PC-9 (cell line): Measurements from ENCODE around the gene SARNP.

Source experiments
- CTCF ChIP-seq: fragments of 200-600 bp; sonication (generic); conservative IDR thresholded peaks from 2 replicates; pipeline ENCODE4 v1.6.1; 2017; ENCODE audit warnings: mixed run types, antibody characterized with exemption, mild to moderate bottlenecking, moderate library complexity
- EZH2 ChIP-seq: fragments of 200-600 bp; sonication (generic); IDR thresholded peaks from 2 replicates; pipeline ENCODE4 v1.8.0; 2017; ENCODE audit warnings: antibody characterized with exemption, low read depth

GRCh38 chr12:55721601-55722213 lies 95.8 kb downstream of the SARNP start:
- TF ChIP-seq CTCF (no peak), EZH2 (no peak)
